ENCODE results near the gene ZNF614. TPM values are rescaled to one million over a fixed set of nuclear protein-coding genes. Genes with fewer than 3 reads are reported as not detected.
A peak's percentile ranks its signal among the peaks of the same experiment; 100 is the strongest.

The ZNF614 gene
- total and polyA plus RNA-seq, 10 donors = 3.0 to 10.9 (median 7.9) TPM

DNA sequence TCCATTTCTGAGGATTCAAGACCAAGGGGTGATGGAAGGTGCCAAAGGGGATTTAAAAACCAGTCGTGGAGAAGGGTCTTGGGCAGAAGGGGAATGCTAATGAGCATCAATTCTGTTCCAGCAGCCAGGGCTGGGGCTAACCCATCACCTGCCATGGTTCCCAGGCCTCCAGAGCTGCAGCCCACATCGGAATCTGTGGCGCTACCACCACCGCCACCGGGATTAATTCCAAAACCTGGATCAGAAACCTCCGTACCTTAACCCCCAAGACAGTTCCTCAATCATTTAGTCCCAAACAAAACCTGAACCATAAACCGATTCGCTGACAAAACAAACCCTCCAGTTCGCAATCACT is 20.8 kb downstream of the ZNF614 start:
- no peak for DNase-seq
- H3K9me3 ChIP-seq = peaks cover 0 to 85% (median 70%) of the 10 kb centered on the region in 8 donors
- WGBS, 5 donors = 11 to 18% (median 16%) methylated on average over 7 to 9 of the region's 9 CpGs
- intact Hi-C loops (cut with DNase I; ENCODE audit: low total_unique reads) = no loop called here
- no peaks in the 10 kb centered on the region for H3K27me3 ChIP-seq (replicated peaks in 1 of 7)
- peak overlapping the region; percentile 67 to 77 (median 71) for H3K4me3 ChIP-seq
- peaks cover 0 to 27% (median 19%) of the 10 kb centered on the region in 6 donors for H3K36me3 ChIP-seq
- H3K4me1 ChIP-seq = peaks cover 6 to 21% (median 12%) of the 10 kb centered on the region in 6 donors
- TF ChIP-seq POLR2A (IDR thresholded peaks at IDR 0.05) (no peak), POLR2AphosphoS5 (IDR thresholded peaks at IDR 0.05) (no peak)
- TF ChIP-seq, protein P1, sequence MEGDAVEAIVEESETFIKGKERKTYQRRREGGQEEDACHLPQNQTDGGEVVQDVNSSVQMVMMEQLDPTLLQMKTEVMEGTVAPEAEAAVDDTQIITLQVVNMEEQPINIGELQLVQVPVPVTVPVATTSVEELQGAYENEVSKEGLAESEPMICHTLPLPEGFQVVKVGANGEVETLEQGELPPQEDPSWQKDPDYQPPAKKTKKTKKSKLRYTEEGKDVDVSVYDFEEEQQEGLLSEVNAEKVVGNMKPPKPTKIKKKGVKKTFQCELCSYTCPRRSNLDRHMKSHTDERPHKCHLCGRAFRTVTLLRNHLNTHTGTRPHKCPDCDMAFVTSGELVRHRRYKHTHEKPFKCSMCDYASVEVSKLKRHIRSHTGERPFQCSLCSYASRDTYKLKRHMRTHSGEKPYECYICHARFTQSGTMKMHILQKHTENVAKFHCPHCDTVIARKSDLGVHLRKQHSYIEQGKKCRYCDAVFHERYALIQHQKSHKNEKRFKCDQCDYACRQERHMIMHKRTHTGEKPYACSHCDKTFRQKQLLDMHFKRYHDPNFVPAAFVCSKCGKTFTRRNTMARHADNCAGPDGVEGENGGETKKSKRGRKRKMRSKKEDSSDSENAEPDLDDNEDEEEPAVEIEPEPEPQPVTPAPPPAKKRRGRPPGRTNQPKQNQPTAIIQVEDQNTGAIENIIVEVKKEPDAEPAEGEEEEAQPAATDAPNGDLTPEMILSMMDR (IDR thresholded peaks at IDR 0.05 in 8 of 11, conservative IDR thresholded peaks at IDR 0.05 in 3 of 11) = no peak
- peak overlapping the region in 7 of 8 donors; percentile 77 to 92 (median 90) for H3K27ac ChIP-seq

DNA sequence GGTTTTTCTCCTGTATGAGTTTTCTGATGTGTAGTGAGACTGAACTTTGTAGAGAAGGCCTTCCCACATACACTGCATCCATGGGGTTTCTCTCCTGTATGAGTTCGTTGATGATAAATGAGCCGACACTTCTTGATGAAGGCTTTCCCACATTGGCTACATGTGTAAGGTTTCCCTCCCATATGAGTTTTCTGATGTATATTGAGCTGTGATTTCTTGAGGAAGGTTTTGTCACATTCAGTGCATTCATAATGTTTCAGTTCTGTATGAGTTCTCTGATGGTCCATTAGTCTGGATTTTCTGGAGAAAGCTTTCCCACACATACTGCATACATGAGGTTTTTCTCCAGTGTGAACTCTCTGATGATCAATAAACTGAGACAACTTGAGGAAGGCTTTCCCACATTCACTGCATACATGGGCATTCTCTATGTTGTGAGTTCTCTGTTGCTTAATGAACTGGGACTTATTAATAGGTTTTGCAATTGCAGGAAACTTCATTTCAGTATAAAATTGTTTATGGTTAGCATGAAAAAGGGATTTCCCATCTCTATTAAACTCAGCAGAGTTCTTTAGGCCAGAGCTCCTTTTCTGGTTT is 34.0 kb downstream of the ZNF614 start:
- H3K9me3 ChIP-seq = peaks cover 59 to 100% (median 100%) of the 10 kb centered on the region in 8 donors
- intact Hi-C loops (cut with DNase I; ENCODE audit: low total_unique reads) = no loop called here
- peaks cover 25 to 75% (median 58%) of the 10 kb centered on the region in 6 donors for H3K36me3 ChIP-seq

DNA sequence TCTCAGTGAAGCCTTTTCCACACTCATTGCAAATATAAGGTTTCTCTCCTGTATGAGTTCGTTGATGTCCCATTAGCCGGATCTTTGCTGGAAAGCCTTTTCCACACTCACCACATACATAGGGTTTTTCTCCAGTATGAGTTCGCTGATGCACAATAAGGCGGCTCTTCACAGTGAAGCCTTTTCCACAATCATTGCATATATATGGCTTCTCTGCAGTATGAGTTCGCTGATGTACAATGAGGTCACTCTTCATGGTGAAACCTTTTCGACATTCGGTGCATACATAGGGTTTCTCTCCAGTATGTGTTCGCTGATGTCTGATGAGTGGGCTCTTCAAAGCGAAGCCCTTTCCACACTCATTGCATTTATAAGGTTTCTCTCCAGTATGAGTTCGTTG is 34.8 kb downstream of the ZNF614 start:
- peaks cover 19 to 68% (median 51%) of the 10 kb centered on the region in 6 donors for H3K36me3 ChIP-seq
- no peaks in the 10 kb centered on the region for H3K27me3 ChIP-seq (replicated peaks in 1 of 7)
- 97 to 98% (median 98%) methylated on average over 10 of the region's 10 CpGs for WGBS, 5 donors
- TF ChIP-seq POLR2A (IDR thresholded peaks at IDR 0.05) = no peak
- TF ChIP-seq POLR2AphosphoS5 (IDR thresholded peaks at IDR 0.05) = no peak
- TF ChIP-seq, protein P1 (IDR thresholded peaks at IDR 0.05 in 8 of 11, conservative IDR thresholded peaks at IDR 0.05 in 3 of 11) = no peak
- H3K9me3 ChIP-seq = peaks cover 60 to 100% (median 100%) of the 10 kb centered on the region in 8 donors
- no peak overlapping the region for H3K4me3 ChIP-seq
- no peak for DNase-seq
- intact Hi-C loops (cut with DNase I; ENCODE audit: low total_unique reads) = no loop called here
- no peak overlapping the region for H3K27ac ChIP-seq
- no peaks in the 10 kb centered on the region for H3K4me1 ChIP-seq

More for the DNA sequence above, 34.0 kb downstream of the ZNF614 start:
- DNase-seq = no peak
- no peak overlapping the region for H3K4me3 ChIP-seq
- H3K4me1 ChIP-seq = no peaks in the 10 kb centered on the region
- no peak overlapping the region for H3K27ac ChIP-seq
- WGBS, 5 donors = 90 to 99% (median 97%) methylated on average over 2 of the region's 2 CpGs
- no peaks in the 10 kb centered on the region for H3K27me3 ChIP-seq (replicated peaks in 1 of 7)
- no peak for TF ChIP-seq POLR2A (IDR thresholded peaks at IDR 0.05)
- no peak for TF ChIP-seq POLR2AphosphoS5 (IDR thresholded peaks at IDR 0.05)
- TF ChIP-seq, protein P1 (IDR thresholded peaks at IDR 0.05 in 8 of 11, conservative IDR thresholded peaks at IDR 0.05 in 3 of 11) = no peak

Measured in spleen (tissue), 11 donors.